Measurements from ENCODE around the gene SBF1.
A peak's percentile ranks its signal among the peaks of the same experiment; 100 is the strongest.

Gene SBF1

GRCh38 chr22:50483556-50483955, 8.7 kb upstream of the SBF1 start:
- Histone ChIP-seq H2AK5ac (ENCODE audit: low read length) (no peak overlapping the region), H3K23ac (ENCODE audit: low read length) (no peak overlapping the region), H3K36me3 (ENCODE audit: control insufficient read depth, insufficient read depth, low read length) (no peaks in the 10 kb centered on the region), H3K4me2 (ENCODE audit: low read length) (no peak overlapping the region), H3K18ac (ENCODE audit: low read length) (no peak overlapping the region), H3K4me1 (ENCODE audit: control insufficient read depth, low read depth, low read length) (no peaks in the 10 kb centered on the region), H4K8ac (ENCODE audit: low read depth, low read length) (no peak overlapping the region), H3K9ac (ENCODE audit: low read length) (no peak overlapping the region), H3K27ac (ENCODE audit: low read depth, low read length) (no peak overlapping the region), H3K4me3 (ENCODE audit: low read length) (no peak overlapping the region), H2BK120ac (ENCODE audit: low read depth, low read length) (no peak overlapping the region), H3K79me2 (ENCODE audit: control insufficient read depth, insufficient read depth, low read length) (no peaks in the 10 kb centered on the region), H4K5ac (ENCODE audit: low read length) (no peak overlapping the region), H2BK5ac (ENCODE audit: low read length) (no peak overlapping the region), H3K79me1 (ENCODE audit: low read length) (no peaks in the 10 kb centered on the region), H2BK15ac (replicated peaks; ENCODE audit: low read depth) (no peak overlapping the region), H3K27me3 (ENCODE audit: insufficient read depth, low read length, poor library complexity) (no peaks in the 10 kb centered on the region), H3K56ac (ENCODE audit: low read length) (no peak overlapping the region), H3K4ac (ENCODE audit: low read depth, low read length) (no peak overlapping the region)
- WGBS (ENCODE audit: extremely low coverage, insufficient coverage, low lambda C conversion rate) = no CpG with 5 or more reads among the region's 8 CpGs
- no peak for DNase-seq

GRCh38 chr22:50483106-50483505, 8.3 kb upstream of the SBF1 start:
- Histone ChIP-seq H3K27ac (ENCODE audit: low read depth, low read length) (no peak overlapping the region), H3K23ac (ENCODE audit: low read length) (no peak overlapping the region), H3K79me1 (ENCODE audit: low read length) (no peaks in the 10 kb centered on the region), H3K4me3 (ENCODE audit: low read length) (no peak overlapping the region), H2BK120ac (ENCODE audit: low read depth, low read length) (no peak overlapping the region), H3K4me1 (ENCODE audit: control insufficient read depth, low read depth, low read length) (no peaks in the 10 kb centered on the region), H4K8ac (ENCODE audit: low read depth, low read length) (no peak overlapping the region), H2BK5ac (ENCODE audit: low read length) (no peak overlapping the region), H4K5ac (ENCODE audit: low read length) (no peak overlapping the region), H3K56ac (ENCODE audit: low read length) (peak overlapping the region; percentile 10), H3K36me3 (ENCODE audit: control insufficient read depth, insufficient read depth, low read length) (no peaks in the 10 kb centered on the region), H3K4ac (ENCODE audit: low read depth, low read length) (no peak overlapping the region), H3K9ac (ENCODE audit: low read length) (no peak overlapping the region), H3K27me3 (ENCODE audit: insufficient read depth, low read length, poor library complexity) (no peaks in the 10 kb centered on the region), H3K4me2 (ENCODE audit: low read length) (no peak overlapping the region), H2AK5ac (ENCODE audit: low read length) (no peak overlapping the region), H2BK15ac (replicated peaks; ENCODE audit: low read depth) (no peak overlapping the region), H3K18ac (ENCODE audit: low read length) (no peak overlapping the region), H3K79me2 (ENCODE audit: control insufficient read depth, insufficient read depth, low read length) (no peaks in the 10 kb centered on the region)
- no peak for DNase-seq
- WGBS (ENCODE audit: extremely low coverage, insufficient coverage, low lambda C conversion rate) = no CpG with 5 or more reads among the region's 10 CpGs

- no CpG with 5 or more reads among the region's 35 CpGs for WGBS (ENCODE audit: extremely low coverage, insufficient coverage, low lambda C conversion rate)
Observed at GRCh38 chr22:50482107-50483074, 7.6 kb upstream of the SBF1 start.

GRCh38 chr22:50481440-50482106, 6.7 kb upstream of the SBF1 start, which contains the start of gene ADM2:
Gene ADM2 (plus strand): TSS chr22:50481543. CDS start chr22:50481848, 305 bp downstream.
- H2BK120ac ChIP-seq (ENCODE audit: low read depth, low read length) = no peak within 1 kb of the TSS
- no peaks in the 10 kb centered on the region for H3K79me2 ChIP-seq (ENCODE audit: control insufficient read depth, insufficient read depth, low read length)
- H3K4ac ChIP-seq (ENCODE audit: low read depth, low read length) = peak within 1 kb of the TSS; percentile 56
- no peak within 1 kb of the TSS for H3K27ac ChIP-seq (ENCODE audit: low read depth, low read length)
- no peak within 1 kb of the TSS for H2AK5ac ChIP-seq (ENCODE audit: low read length)
- H3K18ac ChIP-seq (ENCODE audit: low read length) = peak within 1 kb of the TSS; percentile 78
- H2BK15ac ChIP-seq (replicated peaks; ENCODE audit: low read depth) = no peak within 1 kb of the TSS
- H3K36me3 ChIP-seq (ENCODE audit: control insufficient read depth, insufficient read depth, low read length) = no peaks in the 10 kb centered on the region
- no peaks in the 10 kb centered on the region for H3K4me1 ChIP-seq (ENCODE audit: control insufficient read depth, low read depth, low read length)
- peak within 1 kb of the TSS; percentile 98 for H3K23ac ChIP-seq (ENCODE audit: low read length)
- peak; percentile 76 for DNase-seq
- H3K56ac ChIP-seq (ENCODE audit: low read length) = peak within 1 kb of the TSS; percentile 91
- no peak within 1 kb of the TSS for H4K8ac ChIP-seq (ENCODE audit: low read depth, low read length)
- peak within 1 kb of the TSS; percentile 30 for H3K4me3 ChIP-seq (ENCODE audit: low read length)
- H3K9ac ChIP-seq (ENCODE audit: low read length) = peak within 1 kb of the TSS; percentile 82
- peak within 1 kb of the TSS; percentile 57 for H3K4me2 ChIP-seq (ENCODE audit: low read length)
- no peaks in the 10 kb centered on the region for H3K27me3 ChIP-seq (ENCODE audit: insufficient read depth, low read length, poor library complexity)
- whole genome bisulfite sequencing (ENCODE audit: extremely low coverage, insufficient coverage, low lambda C conversion rate) = no CpG with 5 or more reads among the region's 70 CpGs
- H3K79me1 ChIP-seq (ENCODE audit: low read length) = no peaks in the 10 kb centered on the region
- no peak within 1 kb of the TSS for H2BK5ac ChIP-seq (ENCODE audit: low read length)
- H4K5ac ChIP-seq (ENCODE audit: low read length) = no peak within 1 kb of the TSS

More at GRCh38 chr22:50482107-50483074, 7.6 kb upstream of the SBF1 start:
- Histone ChIP-seq H3K79me2 (ENCODE audit: control insufficient read depth, insufficient read depth, low read length) (no peaks in the 10 kb centered on the region), H3K27ac (ENCODE audit: low read depth, low read length) (no peak overlapping the region), H3K4me3 (ENCODE audit: low read length) (peak overlapping the region; percentile 4), H3K36me3 (ENCODE audit: control insufficient read depth, insufficient read depth, low read length) (no peaks in the 10 kb centered on the region), H2BK15ac (replicated peaks; ENCODE audit: low read depth) (no peak overlapping the region), H3K56ac (ENCODE audit: low read length) (peak overlapping the region; percentile 91), H3K23ac (ENCODE audit: low read length) (peak overlapping the region; percentile 97), H4K8ac (ENCODE audit: low read depth, low read length) (no peak overlapping the region), H3K27me3 (ENCODE audit: insufficient read depth, low read length, poor library complexity) (no peaks in the 10 kb centered on the region), H3K4me2 (ENCODE audit: low read length) (peak overlapping the region; percentile 57), H3K9ac (ENCODE audit: low read length) (peak overlapping the region; percentile 82), H3K79me1 (ENCODE audit: low read length) (no peaks in the 10 kb centered on the region), H2BK120ac (ENCODE audit: low read depth, low read length) (no peak overlapping the region), H3K18ac (ENCODE audit: low read length) (peak overlapping the region; percentile 78), H2AK5ac (ENCODE audit: low read length) (no peak overlapping the region), H3K4me1 (ENCODE audit: control insufficient read depth, low read depth, low read length) (no peaks in the 10 kb centered on the region), H2BK5ac (ENCODE audit: low read length) (no peak overlapping the region), H4K5ac (ENCODE audit: low read length) (no peak overlapping the region), H3K4ac (ENCODE audit: low read depth, low read length) (peak overlapping the region; percentile 56)
- no peak for DNase-seq

- peak overlapping the region; percentile 89 for H3K56ac ChIP-seq (ENCODE audit: low read length)
- H3K79me1 ChIP-seq (ENCODE audit: low read length) = no peaks in the 10 kb centered on the region
- no peak overlapping the region for H4K5ac ChIP-seq (ENCODE audit: low read length)
- H3K23ac ChIP-seq (ENCODE audit: low read length) = peak overlapping the region; percentile 98
- no peak overlapping the region for H3K27ac ChIP-seq (ENCODE audit: low read depth, low read length)
- H2BK120ac ChIP-seq (ENCODE audit: low read depth, low read length) = no peak overlapping the region
- H3K4ac ChIP-seq (ENCODE audit: low read depth, low read length) = no peak overlapping the region
- no peak overlapping the region for H2BK5ac ChIP-seq (ENCODE audit: low read length)
- no peak overlapping the region for H4K8ac ChIP-seq (ENCODE audit: low read depth, low read length)
- peak overlapping the region; percentile 29 for H3K18ac ChIP-seq (ENCODE audit: low read length)
- no peak for DNase-seq
- H2AK5ac ChIP-seq (ENCODE audit: low read length) = no peak overlapping the region
- H3K9ac ChIP-seq (ENCODE audit: low read length) = peak overlapping the region; percentile 71
- no peaks in the 10 kb centered on the region for H3K27me3 ChIP-seq (ENCODE audit: insufficient read depth, low read length, poor library complexity)
- H2BK15ac ChIP-seq (replicated peaks; ENCODE audit: low read depth) = no peak overlapping the region
- H3K4me1 ChIP-seq (ENCODE audit: control insufficient read depth, low read depth, low read length) = no peaks in the 10 kb centered on the region
- WGBS (ENCODE audit: extremely low coverage, insufficient coverage, low lambda C conversion rate) = no CpG with 5 or more reads among the region's 45 CpGs
- peak overlapping the region; percentile 30 for H3K4me3 ChIP-seq (ENCODE audit: low read length)
- no peaks in the 10 kb centered on the region for H3K36me3 ChIP-seq (ENCODE audit: control insufficient read depth, insufficient read depth, low read length)
- peak overlapping the region; percentile 46 for H3K4me2 ChIP-seq (ENCODE audit: low read length)
- no peaks in the 10 kb centered on the region for H3K79me2 ChIP-seq (ENCODE audit: control insufficient read depth, insufficient read depth, low read length)
Observed at GRCh38 chr22:50481045-50481439, 6.2 kb upstream of the SBF1 start.

Data from mesendoderm (in vitro differentiated cells).